SU-DHL-6 (cell line): Measurements from ENCODE around the gene KRT15.

Experiments
- H2AFZ ChIP-seq: fragments of 200-600 bp; sonication (generic); 2 replicates; pipeline ENCODE4 v1.6.1; 2014; ENCODE audit warnings: low read depth, mild to moderate bottlenecking, moderate library complexity, mixed read lengths, antibody characterized with exemption, low read length; ENCODE audit not compliant: severe bottlenecking
- H3F3A ChIP-seq: fragments of 200-600 bp; shearing (Covaris generic); 2 replicates; pipeline ENCODE4 v1.6.0; 2016; ENCODE audit warnings: antibody characterized with exemption, mild to moderate bottlenecking; ENCODE audit not compliant: insufficient read depth
- H3K27ac ChIP-seq: fragments of 200-600 bp; sonication (generic); 2 replicates; pipeline ENCODE4 v1.5.1; 2016; ENCODE audit warnings: low read depth, mild to moderate bottlenecking, low read length, moderate library complexity, mixed read lengths
- H3K27me3 ChIP-seq: fragments of 200-600 bp; sonication (generic), shearing (Covaris generic); 2 replicates; pipeline ENCODE4 v1.6.0; 2014; ENCODE audit warnings: mild to moderate bottlenecking, low read length
- H3K36me3 ChIP-seq: fragments of 200-600 bp; sonication (generic); 2 replicates; pipeline ENCODE4 v1.6.1; 2014; ENCODE audit warnings: mild to moderate bottlenecking, low read length, mixed read lengths
- H3K4me2 ChIP-seq: fragments of 300-600, 200-600 bp; shearing (Covaris generic), sonication (generic); 2 replicates; pipeline ENCODE4 v1.6.0; 2014; ENCODE audit warnings: low read length, low read depth, mild to moderate bottlenecking; ENCODE audit not compliant: poor library complexity, severe bottlenecking
- H3K4me3 ChIP-seq: fragments of 200-600 bp; sonication (generic); 2 replicates; pipeline ENCODE4 v1.5.1; 2014; ENCODE audit warnings: antibody characterized with exemption, low read length, mild to moderate bottlenecking, mixed read lengths; ENCODE audit not compliant: insufficient read depth, poor library complexity, severe bottlenecking
- H3K79me2 ChIP-seq: fragments of 200-600 bp; sonication (generic); 2 replicates; pipeline ENCODE4 v1.6.1; 2014; ENCODE audit warnings: mild to moderate bottlenecking, low read length, moderate library complexity; ENCODE audit not compliant: insufficient read depth
- H3K9ac ChIP-seq: fragments of 200-600 bp; sonication (generic); 2 replicates; pipeline ENCODE4 v1.7.0; 2014; ENCODE audit warnings: mild to moderate bottlenecking, low read length
- H3K9me2 ChIP-seq: fragments of 200-600 bp; sonication (generic); replicated peaks from 2 replicates; pipeline ENCODE4 v1.6.1; 2014; ENCODE audit warnings: low read length; ENCODE audit not compliant: insufficient read depth
- H3K9me3 ChIP-seq: fragments of 200-600 bp; sonication (generic); 2 replicates; pipeline ENCODE4 v1.6.1; 2014; ENCODE audit warnings: low read length, mixed read lengths; ENCODE audit not compliant: insufficient read depth
- H4K20me1 ChIP-seq: fragments of 200-600 bp; sonication (generic); 2 replicates; pipeline ENCODE4 v1.6.1; 2014; ENCODE audit warnings: low read depth, mild to moderate bottlenecking, antibody characterized with exemption, low read length, moderate library complexity, mixed read lengths
- CTCF ChIP-seq: fragments of 200-600 bp; sonication (generic); IDR thresholded peaks from one replicate; pipeline ENCODE4 v1.5.1; 2017; ENCODE audit warnings: antibody characterized with exemption, mild to moderate bottlenecking, low read length, moderate library complexity; ENCODE audit not compliant: insufficient read depth, poor library complexity, severe bottlenecking
- EZH2phosphoT487 ChIP-seq: fragments of 200-600 bp; sonication (generic), shearing (Covaris generic); conservative IDR thresholded peaks from 2 replicates; pipeline ENCODE4 v1.6.1; 2018; ENCODE audit warnings: mild to moderate bottlenecking, antibody characterized with exemption, low read length, moderate library complexity, mixed read lengths

The KRT15 gene

GRCh38 chr17:41553987-41554680 is 35.4 kb upstream of the KRT15 start:
- Histone ChIP-seq H2AFZ (no peak overlapping the region), H3K79me2 (no peaks in the 10 kb centered on the region), H3K4me2 (no peak overlapping the region), H3K9ac (no peak overlapping the region), H3K9me3 (no peaks in the 10 kb centered on the region), H4K20me1 (no peaks in the 10 kb centered on the region), H3K27ac (no peak overlapping the region), H3K9me2 (no peaks in the 10 kb centered on the region), H3K27me3 (no peaks in the 10 kb centered on the region), H3K36me3 (no peaks in the 10 kb centered on the region), H3F3A (no peaks in the 10 kb centered on the region), H3K4me3 (no peak overlapping the region)
- no peak for TF ChIP-seq EZH2phosphoT487
- no peak for TF ChIP-seq CTCF

GRCh38 chr17:41553176-41553575 is 34.5 kb upstream of the KRT15 start:
- Histone ChIP-seq H3K9me3 (no peaks in the 10 kb centered on the region), H3K4me2 (no peak overlapping the region), H3K27ac (no peak overlapping the region), H2AFZ (no peak overlapping the region), H3K4me3 (no peak overlapping the region), H3K9me2 (no peaks in the 10 kb centered on the region), H3K27me3 (no peaks in the 10 kb centered on the region), H3K36me3 (no peaks in the 10 kb centered on the region), H3F3A (no peaks in the 10 kb centered on the region), H3K79me2 (no peaks in the 10 kb centered on the region), H3K9ac (no peak overlapping the region), H4K20me1 (no peaks in the 10 kb centered on the region)
- TF ChIP-seq EZH2phosphoT487 (no peak), CTCF (no peak)

GRCh38 chr17:41552455-41552854 is 33.8 kb upstream of the KRT15 start:
- Histone ChIP-seq H3K9me3 (no peaks in the 10 kb centered on the region), H3K27ac (no peak overlapping the region), H3F3A (no peaks in the 10 kb centered on the region), H3K4me2 (no peak overlapping the region), H4K20me1 (no peaks in the 10 kb centered on the region), H3K79me2 (no peaks in the 10 kb centered on the region), H3K4me3 (no peak overlapping the region), H3K9me2 (no peaks in the 10 kb centered on the region), H3K36me3 (no peaks in the 10 kb centered on the region), H3K9ac (no peak overlapping the region), H2AFZ (no peak overlapping the region), H3K27me3 (no peaks in the 10 kb centered on the region)
- no peak for TF ChIP-seq EZH2phosphoT487
- no peak for TF ChIP-seq CTCF
